ENCODE data around the gene PRTFDC1.
A peak's percentile ranks its signal among the peaks of the same experiment; 100 is the strongest.
"Not testable (repeated sequence)": the region's sequence is repeated elsewhere in the genome, so short reads cannot be mapped to it uniquely, and the experiment has no call there.

PRTFDC1 gene

DNA sequence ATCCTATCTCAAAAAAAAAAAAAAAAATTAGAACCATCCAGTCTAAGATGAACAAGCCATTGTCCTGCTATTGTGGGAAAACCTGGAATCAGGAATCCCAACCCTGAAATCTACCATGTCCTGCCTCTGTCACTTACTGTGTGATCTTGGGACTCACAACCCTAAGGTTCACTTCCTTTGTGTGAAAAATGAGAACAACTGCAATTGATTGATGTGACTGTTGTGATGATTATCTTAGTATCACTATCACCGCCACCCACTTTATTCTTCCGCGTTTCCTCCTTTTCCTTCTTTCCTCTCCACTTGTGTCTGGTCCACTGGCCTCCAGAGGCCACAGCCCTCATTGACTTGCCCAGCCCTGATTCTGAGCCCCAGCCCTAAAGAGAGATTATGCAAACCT, 12.6 kb upstream of the PRTFDC1 start:
- no peak for DNase-seq (ENCODE audit: low read depth)

DNA sequence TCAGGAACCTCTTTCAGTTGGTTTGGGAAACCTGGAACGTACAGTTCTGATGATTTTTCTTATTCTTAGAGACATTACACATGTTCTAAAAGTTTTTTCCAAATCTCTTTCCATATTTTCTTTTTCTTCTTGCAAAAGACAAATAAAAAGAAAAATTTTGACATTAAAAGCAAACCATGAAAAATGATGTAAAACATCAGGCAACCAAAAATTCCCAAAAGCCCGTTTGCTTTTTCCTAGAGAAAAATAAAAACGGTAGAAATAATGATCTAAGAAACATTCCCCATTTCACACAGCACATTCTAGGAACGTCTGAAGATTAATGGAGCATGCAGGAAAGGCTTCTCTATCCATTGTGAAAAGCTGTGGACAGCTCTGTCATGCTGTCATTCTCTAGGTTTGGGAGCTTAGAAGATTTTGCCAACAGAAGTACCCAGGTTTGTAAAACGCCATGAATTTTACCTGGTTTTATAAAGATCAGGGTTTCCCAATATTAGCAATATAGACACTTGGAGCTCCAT, 11.2 kb upstream of the PRTFDC1 start:
- no peak for DNase-seq (ENCODE audit: low read depth)

DNA sequence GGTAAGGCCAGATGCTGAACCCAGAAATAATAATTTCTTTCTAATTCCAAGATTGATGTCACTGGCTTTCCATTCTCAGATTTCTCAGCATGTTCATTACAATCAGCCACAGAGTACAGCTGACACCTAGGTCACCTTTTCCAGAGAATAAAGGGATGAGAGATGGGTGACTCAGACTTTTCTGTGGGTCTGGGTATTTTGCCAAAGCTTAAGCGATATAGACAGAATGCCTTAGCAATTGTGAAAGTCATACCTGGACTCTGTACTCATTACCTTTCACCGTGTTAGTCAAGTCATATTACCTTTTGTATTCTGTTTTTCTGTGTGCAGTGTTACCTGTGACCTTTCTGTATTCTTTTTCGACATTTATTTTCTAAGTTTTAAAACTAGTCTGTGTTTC, 10.6 kb upstream of the PRTFDC1 start:
- DNase-seq (ENCODE audit: low read depth): no peak

DNA sequence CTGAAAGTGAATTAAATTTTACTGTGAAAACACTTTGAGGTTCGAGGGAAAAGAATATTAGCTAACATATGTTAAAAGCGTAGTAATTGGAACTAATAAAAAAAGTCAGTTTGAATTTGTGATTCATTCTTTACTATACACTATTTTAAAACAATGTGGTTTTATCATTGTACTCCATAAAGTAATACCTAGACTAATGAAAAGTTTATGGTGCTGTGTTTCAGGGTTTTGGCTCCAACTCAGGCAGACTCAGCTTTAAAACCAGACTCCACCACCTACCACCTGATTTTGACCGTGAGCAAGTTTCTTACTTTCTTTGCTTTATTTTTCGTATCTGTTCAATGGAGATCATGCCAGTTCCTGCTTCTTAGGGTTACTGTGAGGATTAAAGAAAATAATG, 9.2 kb upstream of the PRTFDC1 start:
- no peak for DNase-seq (ENCODE audit: low read depth)

- no peak for DNase-seq (ENCODE audit: low read depth)
These were observed 7.0 kb upstream of the PRTFDC1 start for GRCh38 chr10:24959382-24959730.

DNA sequence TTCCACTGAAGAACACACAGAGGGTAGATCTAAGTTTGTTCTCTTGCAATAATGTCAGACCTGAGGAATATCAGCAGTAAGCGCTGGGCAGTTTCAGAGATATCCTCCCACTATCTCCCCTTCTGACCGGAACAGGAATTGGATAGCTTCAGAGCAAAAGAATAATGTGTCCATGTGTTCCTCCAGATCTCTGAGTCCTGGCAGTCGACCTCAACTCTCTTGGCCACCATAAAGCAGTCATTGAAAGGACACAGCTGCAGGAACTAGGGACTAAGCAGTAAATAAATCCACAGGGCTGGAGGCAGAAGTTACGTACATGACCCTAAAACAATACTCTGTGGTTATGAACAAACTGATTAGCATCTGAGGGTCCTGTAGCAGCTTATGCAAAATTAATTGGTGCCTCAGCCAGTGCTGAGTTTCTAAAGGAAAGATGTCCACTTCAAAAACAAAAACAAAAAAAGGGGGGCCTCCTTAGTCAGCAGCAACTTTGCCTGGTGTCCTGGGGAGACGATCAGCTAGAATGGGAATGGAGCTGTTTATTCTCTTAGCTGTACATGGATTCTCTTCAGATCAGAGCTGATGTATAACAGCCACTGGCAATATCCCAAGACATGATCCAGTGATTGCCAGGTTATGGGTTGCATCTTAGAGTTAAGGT, 6.4 kb upstream of the PRTFDC1 start:
- no peak for DNase-seq (ENCODE audit: low read depth)

DNA sequence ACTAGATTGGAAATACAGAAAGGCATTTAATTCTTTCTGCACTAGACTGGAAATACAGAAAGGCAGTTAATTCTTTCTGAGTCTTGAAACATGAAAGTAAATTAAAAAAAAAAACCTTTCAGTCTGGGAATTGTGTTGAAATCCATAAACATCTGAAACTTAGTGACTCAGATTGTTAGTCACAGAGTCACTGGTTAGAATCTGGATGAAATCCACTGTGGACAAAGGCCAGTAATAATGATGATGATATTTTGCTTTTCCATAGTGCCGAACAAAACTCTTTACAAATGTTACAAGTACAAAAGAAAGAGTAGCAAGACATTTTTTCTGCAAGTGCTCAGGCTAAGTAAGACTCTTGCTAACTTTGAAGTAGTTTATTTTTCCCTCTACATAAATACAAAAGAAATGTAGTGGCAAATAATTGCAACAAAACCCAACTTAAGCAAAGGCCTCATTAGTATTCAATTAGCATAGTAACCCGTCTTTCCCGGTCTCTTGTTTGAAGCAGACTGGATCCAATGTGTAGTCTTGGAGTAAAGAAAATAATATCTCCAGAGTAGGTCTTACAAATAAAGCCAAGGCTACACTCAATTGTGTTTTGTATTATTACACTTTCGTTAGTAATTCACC, 5.8 kb upstream of the PRTFDC1 start:
- DNase-seq (ENCODE audit: low read depth): no peak

DNA sequence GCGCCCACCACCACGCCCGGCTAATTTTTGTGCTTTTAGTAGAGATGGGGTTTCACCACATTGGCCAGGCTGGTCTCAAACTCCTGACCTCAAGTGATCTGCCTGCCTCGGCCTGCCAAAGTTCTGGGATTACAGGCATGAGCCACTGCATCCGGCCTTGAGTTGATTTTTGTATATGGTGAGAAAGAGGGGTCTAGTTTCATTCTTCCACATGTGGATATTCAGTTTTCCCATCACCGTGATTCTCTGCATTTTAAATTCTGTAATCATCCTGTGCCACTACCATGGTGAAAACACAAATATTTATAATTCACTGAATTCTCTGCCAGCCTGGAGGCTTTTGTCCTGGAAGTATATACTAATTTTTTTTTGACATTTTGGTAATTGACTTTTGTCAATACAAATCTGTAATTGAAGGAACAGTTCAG, 5.2 kb upstream of the PRTFDC1 start:
- DNase-seq (ENCODE audit: low read depth): not testable (repeated sequence)

- DNase-seq (ENCODE audit: low read depth): no peak
These were observed 1.3 kb upstream of the PRTFDC1 start for GRCh38 chr10:24953675-24954074.

- DNase-seq (ENCODE audit: low read depth): peak; percentile 44
These were observed 570 bp upstream of the PRTFDC1 start for GRCh38 chr10:24952707-24953645.

DNA sequence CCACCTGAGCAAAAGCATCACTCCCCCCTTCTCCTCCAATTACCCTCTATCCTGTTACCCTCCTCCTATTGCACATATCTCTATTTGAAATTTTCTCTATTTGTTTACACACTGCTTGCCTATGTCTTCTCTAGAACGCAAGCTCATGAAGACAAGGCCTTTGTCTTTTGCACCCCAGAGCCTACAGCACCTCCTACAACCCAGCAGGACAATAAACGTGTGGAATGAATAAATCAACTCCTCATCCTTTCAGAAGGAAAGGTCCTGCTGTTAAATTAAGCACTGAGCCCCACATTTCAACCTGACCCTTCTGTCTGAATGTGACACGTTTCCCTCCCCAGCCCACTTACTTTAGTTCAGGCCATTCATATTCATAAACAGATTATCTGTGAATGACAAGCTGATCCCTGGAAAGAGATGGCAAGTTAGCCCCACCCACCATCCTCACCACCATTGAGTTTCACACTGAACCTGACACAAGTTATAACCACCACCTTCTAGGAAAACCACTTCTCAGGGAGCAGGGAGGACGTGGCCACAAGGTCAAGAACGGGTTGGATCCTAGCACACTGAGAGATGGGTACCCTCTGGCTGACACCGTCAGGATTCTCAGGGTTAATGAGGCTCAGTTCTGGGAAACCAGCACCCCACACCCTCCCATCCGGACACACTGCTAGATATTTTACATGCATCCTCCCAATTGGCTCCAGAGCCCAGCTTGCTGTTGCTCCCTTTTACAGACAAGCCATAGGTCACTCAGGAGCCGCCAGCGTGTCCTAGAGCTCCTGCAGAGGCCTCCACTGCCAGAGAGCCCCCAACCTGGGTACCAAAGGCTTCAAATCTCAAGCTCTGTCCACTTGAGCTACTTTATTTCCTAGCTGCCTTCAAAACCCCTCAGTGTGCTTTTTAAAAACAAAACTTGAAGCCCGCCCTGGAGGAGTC, 934 bp downstream of the PRTFDC1 start:
- no peak for DNase-seq (ENCODE audit: low read depth)

GRCh38 chr10:24950439-24950838, 2.0 kb downstream of the PRTFDC1 start:
- DNase-seq (ENCODE audit: low read depth): no peak

DNA sequence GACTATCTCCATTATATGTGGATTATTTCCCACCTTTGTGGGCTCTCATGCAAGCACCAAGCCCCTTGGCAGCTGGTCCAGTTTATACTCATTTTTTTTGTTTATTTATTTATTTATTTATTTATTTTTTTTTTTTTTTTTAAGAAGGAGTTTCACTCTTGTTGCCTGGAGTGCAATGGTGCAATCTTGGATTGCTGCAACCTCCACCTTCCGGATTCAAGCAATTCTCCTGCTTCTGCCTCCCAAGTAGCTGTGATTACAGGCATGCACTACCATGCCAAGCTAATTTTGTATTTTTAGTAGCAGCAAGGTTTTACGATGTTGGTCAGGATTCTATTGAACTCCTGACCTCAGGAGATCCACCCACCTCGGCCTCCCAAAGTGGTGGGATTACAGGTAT, 2.8 kb downstream of the PRTFDC1 start:
- no peak for DNase-seq (ENCODE audit: low read depth)

DNA sequence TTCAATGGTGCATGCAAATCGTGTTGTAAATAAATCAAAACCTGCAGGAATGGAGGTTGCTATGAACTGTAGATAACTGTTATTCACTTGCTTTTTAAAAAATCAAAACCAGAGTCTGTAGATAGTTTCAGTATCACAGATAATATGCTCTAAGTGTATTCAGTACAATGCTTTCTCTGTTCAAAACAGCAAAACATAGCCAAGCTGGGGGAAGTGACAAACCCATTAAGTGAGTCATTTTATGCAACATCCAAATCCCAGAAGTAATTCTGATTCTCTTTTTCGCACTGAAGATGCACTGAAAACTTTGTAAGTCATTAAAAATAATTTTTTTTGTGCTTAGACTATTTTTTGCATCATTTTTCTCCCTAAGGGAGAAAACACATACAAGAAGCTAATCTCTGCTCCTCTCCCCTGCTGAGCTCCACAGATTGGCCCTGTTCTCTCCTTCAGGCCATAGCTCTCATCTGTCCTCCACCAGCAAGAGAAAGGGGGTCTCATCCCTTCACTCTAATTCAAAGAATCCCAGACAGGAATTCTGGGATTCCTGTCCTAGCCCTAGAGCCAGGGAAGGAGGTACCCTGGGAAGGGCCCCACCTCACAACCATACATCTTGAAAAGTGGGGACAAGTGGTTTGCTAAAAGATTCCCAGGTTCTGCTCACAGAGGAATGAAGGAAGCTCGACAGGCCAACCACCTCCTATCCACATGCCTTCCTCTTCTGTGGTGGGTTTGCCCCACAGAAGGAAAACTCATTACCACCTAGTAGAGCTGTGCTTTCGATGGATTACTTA, 4.9 kb downstream of the PRTFDC1 start:
- no peak for DNase-seq (ENCODE audit: low read depth)

DNA sequence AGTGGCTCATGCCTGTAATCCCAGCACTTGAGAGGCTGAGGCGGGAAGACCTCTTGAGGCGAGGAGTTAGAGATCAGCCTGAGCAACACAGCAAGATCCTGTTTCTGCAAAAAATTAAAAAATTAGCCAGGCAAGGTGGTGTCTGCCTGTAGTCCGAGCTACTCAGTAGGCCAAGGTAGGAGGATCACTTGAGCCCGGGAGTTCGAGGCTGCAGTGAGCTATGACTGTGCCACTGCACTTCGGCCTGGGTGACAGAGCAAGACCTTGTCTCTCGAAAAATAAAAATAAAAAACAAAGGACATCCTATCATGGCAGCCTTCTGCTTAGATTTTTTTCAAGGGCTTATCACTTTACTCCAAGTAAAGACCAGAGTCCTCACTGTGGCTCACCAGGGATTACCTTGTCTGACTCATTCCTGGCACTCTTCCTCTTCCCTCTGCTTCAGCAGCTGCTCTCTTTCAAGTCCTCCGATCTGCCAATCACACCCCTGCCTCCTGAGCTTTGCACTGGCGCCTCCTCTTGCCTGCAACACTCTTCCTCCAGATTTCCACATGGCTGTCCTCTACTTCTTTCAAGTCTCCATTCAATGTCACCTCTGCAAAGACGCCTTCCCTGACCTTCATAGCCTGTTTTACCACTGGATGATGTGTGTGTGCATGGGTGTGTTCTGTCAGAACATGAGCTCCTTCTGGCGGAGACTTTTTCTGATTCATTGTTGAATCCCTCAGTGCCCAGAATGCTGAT, 7.7 kb downstream of the PRTFDC1 start:
- no peak for DNase-seq (ENCODE audit: low read depth)

DNA sequence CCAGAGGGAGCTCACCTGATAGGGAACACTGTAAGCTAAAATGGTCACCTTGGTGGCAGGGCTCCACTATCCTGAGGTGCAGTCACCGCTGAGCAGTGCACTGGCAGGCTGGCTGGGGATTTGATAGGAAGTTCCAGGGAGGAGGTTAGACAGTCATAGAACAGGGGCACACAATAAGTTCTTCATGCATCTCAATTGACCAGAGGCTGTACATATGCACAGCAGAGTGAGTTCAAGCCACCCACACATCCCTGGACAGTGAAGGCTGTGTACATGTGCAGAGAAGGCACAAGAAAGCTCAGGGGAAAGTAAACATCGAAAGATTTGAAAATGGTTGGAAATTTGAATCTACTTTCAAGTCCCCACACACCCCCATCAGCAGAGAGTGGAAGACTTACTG, 13.9 kb downstream of the PRTFDC1 start:
- no peak for DNase-seq (ENCODE audit: low read depth)

DNA sequence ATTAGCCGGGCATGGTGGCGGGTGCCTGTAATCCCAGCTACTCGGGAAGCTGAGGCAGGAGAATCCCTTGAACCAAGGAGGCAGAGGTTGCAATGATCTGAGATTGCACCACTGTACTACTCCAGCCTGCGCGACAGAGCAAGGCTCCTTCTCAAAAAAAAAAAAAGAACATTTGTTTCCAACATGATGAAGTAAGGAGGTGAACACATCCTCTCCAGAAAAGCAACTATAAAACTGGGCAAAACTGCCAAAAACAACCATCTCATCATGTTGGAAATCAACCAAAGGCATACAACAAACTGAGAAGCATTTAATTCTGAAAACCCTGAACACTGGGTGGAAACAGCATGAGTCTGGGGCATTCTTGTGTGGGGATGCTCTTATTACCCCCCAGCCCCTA, 14.3 kb downstream of the PRTFDC1 start:
- no peak for DNase-seq (ENCODE audit: low read depth)

- DNase-seq (ENCODE audit: low read depth): no peak
These were observed 16.7 kb downstream of the PRTFDC1 start for GRCh38 chr10:24935504-24936292.

- DNase-seq (ENCODE audit: low read depth): no peak
These were observed 21.2 kb downstream of the PRTFDC1 start for GRCh38 chr10:24931236-24931635.

Data from stimulated activated CD8-positive, alpha-beta memory T cell treated with anti-CD3 and anti-CD28 coated beads, Interleukin-12 subunit alpha, Interleukin-12 subunit beta, amount 100 ng/mL, for 4 hours (primary cell).